Mammary epithelial cell (primary cell): ENCODE results near the gene NF1.

Experiments used
- EZH2 ChIP-seq: IDR thresholded peaks from 2 replicates; pipeline ENCODE4 v1.6.1; 2012; ENCODE audit warnings: low read length, inconsistent platforms, borderline replicate concordance
- TF ChIP-seq, protein P1 (sequence below), 2 donors: IDR thresholded peaks in 1 of 2; conservative IDR thresholded peaks in 1 of 2; 2 replicates each; pipeline ENCODE4 v1.5.1; 2011 to 2012; ENCODE audit warnings: inconsistent platforms in 2 of 2, low read length in 2 of 2, mild to moderate bottlenecking in 2 of 2, control low read depth in 1 of 2, low read depth in 1 of 2; ENCODE audit not compliant: insufficient read depth in 1 of 2; ENCODE audit errors: extremely low read depth in 1 of 2

DNA sequence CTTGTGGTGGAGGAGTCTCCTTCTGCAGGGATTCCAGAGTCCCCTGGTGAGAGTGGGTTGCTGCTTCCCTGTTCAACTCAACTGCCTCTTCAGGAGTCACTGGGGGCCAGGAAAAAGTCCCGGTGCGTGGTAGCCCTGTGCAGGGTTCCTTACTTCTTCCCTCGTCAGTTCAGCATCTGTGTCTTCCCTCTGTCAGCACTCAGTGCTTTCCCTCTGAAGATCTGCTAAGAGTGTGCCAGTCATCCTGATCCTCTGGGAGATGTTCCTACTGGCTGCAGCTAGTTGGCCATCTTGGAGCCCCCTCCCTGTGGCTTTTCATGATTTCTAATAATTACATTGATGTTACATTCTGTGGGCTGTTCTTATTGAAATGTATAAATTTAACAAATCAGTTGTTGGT lies 36.5 kb downstream of the NF1 start:
- TF ChIP-seq, protein P1, sequence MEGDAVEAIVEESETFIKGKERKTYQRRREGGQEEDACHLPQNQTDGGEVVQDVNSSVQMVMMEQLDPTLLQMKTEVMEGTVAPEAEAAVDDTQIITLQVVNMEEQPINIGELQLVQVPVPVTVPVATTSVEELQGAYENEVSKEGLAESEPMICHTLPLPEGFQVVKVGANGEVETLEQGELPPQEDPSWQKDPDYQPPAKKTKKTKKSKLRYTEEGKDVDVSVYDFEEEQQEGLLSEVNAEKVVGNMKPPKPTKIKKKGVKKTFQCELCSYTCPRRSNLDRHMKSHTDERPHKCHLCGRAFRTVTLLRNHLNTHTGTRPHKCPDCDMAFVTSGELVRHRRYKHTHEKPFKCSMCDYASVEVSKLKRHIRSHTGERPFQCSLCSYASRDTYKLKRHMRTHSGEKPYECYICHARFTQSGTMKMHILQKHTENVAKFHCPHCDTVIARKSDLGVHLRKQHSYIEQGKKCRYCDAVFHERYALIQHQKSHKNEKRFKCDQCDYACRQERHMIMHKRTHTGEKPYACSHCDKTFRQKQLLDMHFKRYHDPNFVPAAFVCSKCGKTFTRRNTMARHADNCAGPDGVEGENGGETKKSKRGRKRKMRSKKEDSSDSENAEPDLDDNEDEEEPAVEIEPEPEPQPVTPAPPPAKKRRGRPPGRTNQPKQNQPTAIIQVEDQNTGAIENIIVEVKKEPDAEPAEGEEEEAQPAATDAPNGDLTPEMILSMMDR (conservative IDR thresholded peaks at IDR 0.05 in 1 of 2, IDR thresholded peaks at IDR 0.05 in 1 of 2; ENCODE audit: extremely low read depth in 1 of 2, insufficient read depth in 1 of 2, low read depth in 1 of 2, low read length in 2 of 2) = no peak
- no peak for TF ChIP-seq EZH2
